BLaER1 (cell line): ENCODE data around the gene CCDC197.

Source experiments
- H3K27ac ChIP-seq: shearing (Covaris generic); formaldehyde crosslinking; 2 replicates; pipeline ENCODE4 v1.8.1; 2022
- H3K27me3 ChIP-seq: shearing (Covaris generic); formaldehyde crosslinking; 2 replicates; pipeline ENCODE4 v1.8.1; 2022
- H3K36me3 ChIP-seq: shearing (Covaris generic); formaldehyde crosslinking; 2 replicates; pipeline ENCODE4 v1.8.1; 2022
- H3K4me1 ChIP-seq: shearing (Covaris generic); formaldehyde crosslinking; 2 replicates; pipeline ENCODE4 v1.8.1; 2022
- H3K4me2 ChIP-seq: shearing (Covaris generic); formaldehyde crosslinking; 2 replicates; pipeline ENCODE4 v1.8.1; 2022
- H3K4me3 ChIP-seq: shearing (Covaris generic); formaldehyde crosslinking; 2 replicates; pipeline ENCODE4 v1.8.1; 2022
- H3K9ac ChIP-seq: shearing (Covaris generic); formaldehyde crosslinking; 2 replicates; pipeline ENCODE4 v1.8.1; 2022
- H3K9me3 ChIP-seq: shearing (Covaris generic); formaldehyde crosslinking; 2 replicates; pipeline ENCODE4 v1.8.1; 2022
- H4K20me1 ChIP-seq: shearing (Covaris generic); formaldehyde crosslinking; 2 replicates; pipeline ENCODE4 v1.8.1; 2022
- Cebpa-rat ChIP-seq: shearing (Covaris generic); IDR thresholded peaks from 2 replicates; pipeline ENCODE4 v1.8.1; 2022

Gene CCDC197

DNA sequence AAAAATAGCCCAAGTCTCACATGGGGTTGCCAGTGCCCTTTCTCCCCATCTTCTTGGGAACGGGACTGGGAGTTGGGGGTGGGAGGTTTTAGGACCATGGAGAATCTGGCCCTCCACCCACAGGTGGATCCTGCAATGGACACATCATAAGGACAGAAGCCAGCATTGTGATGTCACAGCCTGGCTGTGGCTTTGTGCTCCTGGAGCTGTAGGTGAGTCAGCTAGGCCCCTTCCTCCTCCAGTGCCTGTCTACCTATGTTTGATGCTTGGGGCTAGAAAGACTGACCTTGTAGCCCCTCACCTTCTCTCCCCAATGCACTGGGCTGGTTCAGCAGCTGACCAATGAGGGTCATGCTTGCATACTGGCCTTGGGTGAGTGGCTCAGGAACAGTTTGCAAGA is at the start of gene CCDC197:
CCDC197 (plus strand) TSS at position 220 of the 400 bp plus-strand sequence. CDS start 831 bp downstream, outside the sequence.
- Histone ChIP-seq H3K4me1 (peaks cover 17% of the 10 kb centered on the region), H3K9ac (no peak within 1 kb of the TSS), H3K27me3 (peaks cover 8% of the 10 kb centered on the region; the same call in 1 of the 2 replicates), H4K20me1 (no peaks in the 10 kb centered on the region), H3K36me3 (no peaks in the 10 kb centered on the region), H3K4me2 (peak within 1 kb of the TSS; percentile 44), H3K4me3 (no peak within 1 kb of the TSS), H3K9me3 (no peaks in the 10 kb centered on the region), H3K27ac (no peak within 1 kb of the TSS)
- TF ChIP-seq Cebpa-rat, result no peak

DNA sequence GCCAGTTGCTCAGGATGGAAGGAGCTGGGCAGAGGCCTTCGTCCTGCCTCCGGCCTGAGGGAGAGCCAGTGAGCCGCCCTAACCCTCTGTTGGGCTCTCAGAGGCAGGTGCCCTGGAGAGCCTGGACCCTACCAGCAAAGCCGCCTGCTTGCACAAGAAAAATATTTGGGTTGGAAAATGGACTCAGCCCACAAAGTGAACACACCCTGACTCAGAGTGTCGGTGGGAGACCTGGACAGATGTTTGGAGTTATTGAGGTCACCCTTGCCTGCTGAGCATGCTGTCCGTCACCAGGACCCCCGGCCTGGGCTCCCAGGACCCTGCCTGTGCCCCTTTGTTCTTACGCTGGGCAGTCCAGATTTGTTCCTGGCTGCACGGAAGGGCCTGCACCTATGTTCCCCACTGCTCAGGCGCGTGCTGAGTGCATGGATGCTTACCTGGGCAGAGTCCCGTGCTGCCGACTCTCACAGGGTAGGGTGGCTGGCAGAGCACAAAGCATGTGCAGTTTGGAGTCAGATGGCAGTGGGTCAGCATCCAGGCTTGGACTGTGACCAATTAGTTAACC is 47.5 kb upstream of the CCDC197 start:
- H3K4me3 ChIP-seq, result no peak overlapping the region
- no peaks in the 10 kb centered on the region; the same call in 1 of the 2 replicates for H3K36me3 ChIP-seq

DNA sequence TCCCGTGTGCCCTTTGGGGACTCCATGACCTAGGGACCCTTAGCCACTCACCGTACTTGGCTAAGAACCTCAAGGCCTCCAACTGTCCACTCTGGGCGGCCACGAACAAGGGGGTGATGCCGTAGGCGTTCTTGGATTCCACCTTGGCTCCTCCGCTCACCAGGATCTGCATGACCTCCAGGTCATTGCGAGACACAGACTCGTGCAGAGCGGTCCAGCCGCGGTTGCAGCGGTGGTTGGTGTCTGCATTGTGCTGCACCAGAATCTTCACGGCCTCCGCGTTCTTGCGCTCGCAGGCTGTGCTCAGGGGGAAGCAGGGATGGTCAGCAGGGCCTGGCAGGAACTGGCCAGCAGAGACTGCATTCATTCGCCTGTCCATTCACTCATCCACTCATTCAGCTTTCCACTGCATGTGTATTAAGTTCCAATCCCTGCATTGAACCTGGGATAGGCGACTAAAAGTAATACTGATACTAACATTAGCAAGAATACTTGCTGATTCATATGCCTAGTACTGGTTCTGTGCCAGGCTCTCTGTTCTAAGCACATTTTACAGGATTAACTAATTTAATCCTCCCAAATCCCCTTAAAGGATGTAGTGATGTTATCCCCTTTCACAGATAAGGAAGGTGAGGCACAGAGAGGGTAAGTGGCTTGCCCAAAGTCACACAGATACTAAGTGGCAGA is 46.0 kb upstream of the CCDC197 start:
- no peak overlapping the region for H3K4me3 ChIP-seq
- no peak for TF ChIP-seq Cebpa-rat
- H3K27ac ChIP-seq, result no peak overlapping the region
- H3K9me3 ChIP-seq, result no peaks in the 10 kb centered on the region
- H3K36me3 ChIP-seq, result no peaks in the 10 kb centered on the region; the same call in 1 of the 2 replicates
- no peak overlapping the region for H3K4me2 ChIP-seq
- peaks cover 51% of the 10 kb centered on the region for H3K4me1 ChIP-seq
- H4K20me1 ChIP-seq, result no peaks in the 10 kb centered on the region
- no peaks in the 10 kb centered on the region for H3K27me3 ChIP-seq
- H3K9ac ChIP-seq, result no peak overlapping the region

More for the DNA sequence above, 47.5 kb upstream of the CCDC197 start:
- Histone ChIP-seq H4K20me1 (no peaks in the 10 kb centered on the region), H3K9ac (no peak overlapping the region), H3K4me1 (peaks cover 36% of the 10 kb centered on the region), H3K9me3 (no peaks in the 10 kb centered on the region), H3K27ac (no peak overlapping the region), H3K27me3 (no peaks in the 10 kb centered on the region), H3K4me2 (no peak overlapping the region)
- no peak for TF ChIP-seq Cebpa-rat

DNA sequence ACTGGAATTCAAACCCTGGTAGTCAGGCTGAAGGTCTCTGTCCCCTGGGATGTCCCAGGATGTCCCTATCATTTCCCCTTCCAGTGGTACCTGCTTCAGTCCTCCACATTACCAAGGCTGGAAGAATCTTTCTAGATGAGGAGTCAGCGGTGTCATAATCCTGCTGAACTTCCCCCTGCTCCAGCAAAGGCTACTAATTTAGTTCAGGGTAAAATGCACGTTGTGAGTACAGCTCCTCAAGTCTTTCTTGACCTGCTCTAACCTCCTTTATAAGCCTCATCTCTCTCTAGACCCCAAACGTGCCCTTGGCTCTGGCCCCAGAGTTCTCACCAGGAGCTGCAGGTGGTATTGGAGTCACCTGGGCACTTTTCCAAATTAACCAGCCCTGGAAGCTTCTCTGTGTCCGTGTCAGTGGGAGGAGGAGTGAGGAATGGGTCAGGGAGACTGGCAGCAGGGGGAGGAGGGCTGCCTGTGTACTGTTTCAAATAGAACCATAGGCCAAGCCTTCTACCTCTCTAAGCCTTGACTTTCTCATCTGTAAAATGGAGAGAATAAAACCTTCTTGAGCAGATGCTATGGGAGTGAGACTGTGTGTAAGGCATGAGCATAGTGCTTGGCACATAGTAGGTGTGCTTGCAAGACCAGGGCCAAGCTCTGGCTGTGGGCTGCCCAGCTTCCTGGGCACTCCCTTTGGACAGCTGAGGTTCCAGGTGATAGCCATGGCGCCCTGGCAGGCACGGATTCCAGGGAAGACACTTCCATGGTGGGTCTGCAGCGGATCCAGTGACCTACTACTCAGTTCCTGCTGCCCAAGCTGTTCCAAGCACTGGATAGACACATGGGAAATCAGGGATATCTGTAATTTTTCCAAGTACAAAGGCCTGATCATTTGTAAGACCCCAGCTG is 45.2 kb upstream of the CCDC197 start:
- Histone ChIP-seq H3K9ac (no peak overlapping the region), H3K4me3 (no peak overlapping the region), H3K9me3 (no peaks in the 10 kb centered on the region), H3K36me3 (no peaks in the 10 kb centered on the region; the same call in 1 of the 2 replicates), H3K27me3 (no peaks in the 10 kb centered on the region), H3K27ac (no peak overlapping the region), H3K4me2 (peak overlapping the region; percentile 91; the same call in 1 of the 2 replicates), H4K20me1 (no peaks in the 10 kb centered on the region), H3K4me1 (peaks cover 59% of the 10 kb centered on the region)
- TF ChIP-seq Cebpa-rat, result no peak

DNA sequence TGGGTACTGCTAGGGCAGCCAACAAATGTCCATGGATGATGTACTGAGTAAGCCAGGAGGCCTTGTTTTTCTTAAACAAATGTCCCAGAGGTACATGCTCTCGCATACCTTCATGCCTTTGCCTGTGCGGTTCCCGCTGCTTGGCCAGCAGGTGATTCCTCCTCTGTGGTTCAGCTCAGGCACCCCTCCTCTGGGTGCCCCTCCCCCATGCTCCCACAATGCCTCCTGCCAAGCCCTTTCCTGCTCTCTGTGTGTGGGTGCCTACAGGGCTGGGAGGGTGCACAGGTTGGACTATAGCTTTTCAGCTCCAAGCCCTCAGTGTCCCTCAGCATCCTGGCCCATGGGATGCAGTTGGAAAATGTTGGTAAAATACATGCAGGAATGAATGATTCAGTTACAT is 44.3 kb upstream of the CCDC197 start:
- no peak overlapping the region for H3K4me3 ChIP-seq
- no peaks in the 10 kb centered on the region for H4K20me1 ChIP-seq
- H3K27me3 ChIP-seq, result no peaks in the 10 kb centered on the region
- TF ChIP-seq Cebpa-rat, result no peak
- no peak overlapping the region for H3K27ac ChIP-seq
- peaks cover 68% of the 10 kb centered on the region for H3K4me1 ChIP-seq
- no peak overlapping the region for H3K9ac ChIP-seq
- H3K9me3 ChIP-seq, result no peaks in the 10 kb centered on the region
- peak overlapping the region; percentile 91 for H3K4me2 ChIP-seq
- no peaks in the 10 kb centered on the region for H3K36me3 ChIP-seq

DNA sequence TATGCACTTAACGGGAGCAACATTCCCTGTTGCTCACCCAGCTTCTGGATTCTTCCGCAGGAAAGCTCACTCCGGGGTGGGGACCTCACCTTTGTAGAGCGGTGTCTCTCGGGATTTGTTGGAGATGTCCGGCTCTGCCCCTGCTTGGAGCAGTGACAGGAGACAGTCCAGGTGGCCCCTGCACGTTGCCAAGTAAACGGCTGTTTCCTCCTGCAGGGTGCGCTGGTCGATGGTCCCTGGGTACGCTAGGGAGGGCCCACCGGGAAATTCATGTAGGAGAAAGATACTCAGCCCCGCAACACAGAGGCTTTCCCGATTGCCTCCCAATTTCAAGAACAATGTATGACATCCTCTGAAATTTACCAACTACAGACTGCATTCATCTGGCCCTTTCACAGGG is 43.8 kb upstream of the CCDC197 start:
- peak overlapping the region; percentile 81; the same call in 1 of the 2 replicates for H3K27ac ChIP-seq
- H3K4me2 ChIP-seq, result peak overlapping the region; percentile 91
- H3K4me1 ChIP-seq, result peaks cover 72% of the 10 kb centered on the region
- no peak overlapping the region for H3K9ac ChIP-seq
- H3K27me3 ChIP-seq, result no peaks in the 10 kb centered on the region
- H3K9me3 ChIP-seq, result no peaks in the 10 kb centered on the region
- no peaks in the 10 kb centered on the region for H3K36me3 ChIP-seq
- no peak for TF ChIP-seq Cebpa-rat
- H3K4me3 ChIP-seq, result no peak overlapping the region; the same call in 1 of the 2 replicates
- H4K20me1 ChIP-seq, result no peaks in the 10 kb centered on the region

DNA sequence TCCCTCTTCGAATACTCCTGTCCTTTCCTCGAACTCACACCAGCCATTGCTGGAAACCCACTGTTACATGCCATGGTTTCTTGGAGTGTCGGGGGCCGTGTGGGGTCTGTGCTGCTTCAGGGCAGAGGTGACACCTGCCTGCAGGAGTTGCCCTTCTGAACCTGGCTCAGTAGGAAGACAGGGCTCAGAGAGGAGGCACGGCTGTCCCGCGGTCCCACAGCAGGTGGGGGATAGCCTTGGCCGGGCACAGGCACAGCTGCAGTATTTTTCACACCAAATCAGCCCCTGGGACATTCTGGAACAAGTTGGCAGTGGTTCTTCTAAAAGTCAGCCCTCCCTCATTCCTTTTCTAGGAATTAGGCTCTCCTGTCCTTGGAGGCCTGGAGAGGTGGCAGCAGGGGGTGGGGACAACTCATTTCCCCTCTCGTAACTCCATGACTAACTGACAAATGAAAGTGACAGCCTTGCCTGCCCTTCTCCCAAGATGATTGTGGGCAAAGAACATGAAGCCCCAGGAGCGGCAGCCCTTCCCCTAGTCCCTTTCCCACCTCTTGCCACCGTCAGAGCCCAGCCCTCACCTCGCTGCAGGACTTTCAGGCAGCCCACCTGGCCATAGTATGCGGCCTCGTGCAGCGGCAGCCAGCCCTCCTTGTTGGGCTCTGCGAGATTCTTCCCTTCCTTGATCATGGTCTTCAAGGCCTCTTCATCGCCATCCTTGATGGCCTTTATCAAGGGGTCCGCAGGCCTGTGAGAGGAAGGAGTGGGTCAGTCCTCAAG is 43.2 kb upstream of the CCDC197 start:
- peak overlapping the region; percentile 37; the same call in 1 of the 2 replicates for H3K4me3 ChIP-seq
- H3K9ac ChIP-seq, result peak overlapping the region; percentile 43; the same call in 1 of the 2 replicates
- peak overlapping the region; percentile 91 for H3K4me2 ChIP-seq
- H3K27me3 ChIP-seq, result no peaks in the 10 kb centered on the region
- H3K9me3 ChIP-seq, result no peaks in the 10 kb centered on the region
- TF ChIP-seq Cebpa-rat, result no peak
- H3K27ac ChIP-seq, result peak overlapping the region; percentile 81
- H3K4me1 ChIP-seq, result peaks cover 79% of the 10 kb centered on the region
- H3K36me3 ChIP-seq, result no peaks in the 10 kb centered on the region
- H4K20me1 ChIP-seq, result no peaks in the 10 kb centered on the region

DNA sequence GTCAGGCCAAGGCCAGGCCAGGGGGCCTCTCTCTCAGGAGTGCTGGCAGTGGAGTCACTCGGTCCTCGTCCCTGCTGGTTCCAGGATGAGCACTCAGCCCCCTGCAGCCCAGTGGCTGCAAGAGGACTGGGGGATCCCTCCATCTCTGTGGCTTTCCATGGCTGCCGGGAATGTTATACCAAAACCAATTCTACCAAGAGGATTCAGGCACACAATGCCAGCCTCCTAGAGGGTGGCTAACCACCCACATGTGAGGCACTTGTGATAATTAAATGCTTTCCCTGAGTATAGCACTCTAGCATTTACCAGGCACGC is 42.6 kb upstream of the CCDC197 start:
- Histone ChIP-seq H3K4me3 (peak overlapping the region; percentile 37; the same call in 1 of the 2 replicates), H3K4me2 (peak overlapping the region; percentile 91), H3K9me3 (no peaks in the 10 kb centered on the region), H3K4me1 (peaks cover 80% of the 10 kb centered on the region), H3K36me3 (no peaks in the 10 kb centered on the region), H3K9ac (peak overlapping the region; percentile 43; the same call in 1 of the 2 replicates), H4K20me1 (no peaks in the 10 kb centered on the region), H3K27ac (peak overlapping the region; percentile 81), H3K27me3 (no peaks in the 10 kb centered on the region)
- TF ChIP-seq Cebpa-rat, result no peak
